Mesenchymal stem cell (in vitro differentiated cells and primary cell): ENCODE measurements around the gene FOXN3.

Source experiments
- DNase-seq: peaks from one replicate; pipeline ENCODE4 v3.0.0-alpha.2; 2013
- H2AFZ ChIP-seq: one replicate; pipeline ENCODE4 v1.6.1; 2013; ENCODE audit warnings: low read depth, mild to moderate bottlenecking, control low read depth, inconsistent platforms, low read length, moderate library complexity
- H2AK5ac ChIP-seq: 2 replicates; pipeline ENCODE4 v1.6.1; 2013; ENCODE audit warnings: low read length, moderate library complexity, mild to moderate bottlenecking, inconsistent platforms; ENCODE audit not compliant: severe bottlenecking
- H2BK120ac ChIP-seq: one replicate; pipeline ENCODE4 v1.6.1; 2013; ENCODE audit warnings: low read depth, mild to moderate bottlenecking, inconsistent platforms, low read length, moderate library complexity
- H2BK12ac ChIP-seq, 2 experiments: one replicate each; pipeline ENCODE4 v1.6.1; 2013; ENCODE audit warnings: inconsistent platforms in 2 of 2, low read length in 2 of 2, mild to moderate bottlenecking in 2 of 2, moderate library complexity in 2 of 2, control low read depth in 1 of 2
- H2BK15ac ChIP-seq: one replicate; pipeline ENCODE4 v1.6.1; 2013; ENCODE audit warnings: mild to moderate bottlenecking, low read depth, inconsistent platforms; ENCODE audit not compliant: poor library complexity, severe bottlenecking
- H2BK5ac ChIP-seq: 2 replicates; pipeline ENCODE4 v1.6.1; 2013; ENCODE audit warnings: low read depth, mild to moderate bottlenecking, low read length, control low read depth, inconsistent platforms; ENCODE audit not compliant: poor library complexity, severe bottlenecking
- H3K14ac ChIP-seq, 2 experiments: one replicate each; pipeline ENCODE4 v1.6.1; 2013; ENCODE audit warnings: inconsistent platforms in 2 of 2, low read length in 2 of 2, control low read depth in 1 of 2, mild to moderate bottlenecking in 1 of 2, moderate library complexity in 1 of 2
- H3K18ac ChIP-seq, 2 experiments: one replicate each; pipeline ENCODE4 v1.6.1; 2013; ENCODE audit warnings: inconsistent platforms in 2 of 2, low read length in 2 of 2, control low read depth in 1 of 2, low read depth in 1 of 2, mild to moderate bottlenecking in 1 of 2
- H3K23ac ChIP-seq, 2 experiments: one replicate each; pipeline ENCODE4 v1.6.1; 2013; ENCODE audit warnings: inconsistent platforms in 2 of 2, low read length in 2 of 2, mild to moderate bottlenecking in 2 of 2, moderate library complexity in 2 of 2, control low read depth in 1 of 2
- H3K27ac ChIP-seq: 2 replicates; pipeline ENCODE4 v1.5.1; 2013; ENCODE audit warnings: mild to moderate bottlenecking, moderate library complexity, low read length, control low read depth, inconsistent platforms; ENCODE audit not compliant: poor library complexity, severe bottlenecking
- H3K27me3 ChIP-seq, 2 experiments: 2 replicates each; pipeline versions ENCODE4 v1.6.1 to v1.7.0; 2013; ENCODE audit warnings: low read length in 2 of 2, mild to moderate bottlenecking in 2 of 2, moderate library complexity in 2 of 2, control low read depth in 1 of 2, inconsistent platforms in 1 of 2; ENCODE audit not compliant: control insufficient read depth in 1 of 2, insufficient read depth in 1 of 2
- H3K36me3 ChIP-seq, 2 experiments: 2 replicates each; pipeline versions ENCODE4 v1.6.1 to v1.7.0; 2013; ENCODE audit warnings: low read length in 2 of 2, control low read depth in 1 of 2, inconsistent platforms in 1 of 2, low read depth in 1 of 2, mild to moderate bottlenecking in 1 of 2; ENCODE audit not compliant: insufficient read depth in 2 of 2, control insufficient read depth in 1 of 2
- H3K4ac ChIP-seq, 2 experiments: one replicate each; pipeline ENCODE4 v1.6.1; 2013; ENCODE audit warnings: inconsistent platforms in 2 of 2, low read length in 2 of 2, mild to moderate bottlenecking in 2 of 2, moderate library complexity in 2 of 2, control low read depth in 1 of 2, low read depth in 1 of 2
- H3K4me1 ChIP-seq: 2 replicates; pipeline ENCODE4 v1.6.1; 2013; ENCODE audit warnings: low read depth, low read length, control low read depth; ENCODE audit not compliant: control insufficient read depth, insufficient read depth
- H3K4me2 ChIP-seq: 2 replicates; pipeline ENCODE4 v1.6.1; 2013; ENCODE audit warnings: low read length, mild to moderate bottlenecking, inconsistent platforms; ENCODE audit not compliant: poor library complexity, severe bottlenecking
- H3K4me3 ChIP-seq, 2 experiments: 2 replicates each; pipeline versions ENCODE4 v1.5.1 to v1.7.0; 2013; ENCODE audit warnings: low read length in 2 of 2, mild to moderate bottlenecking in 2 of 2, control low read depth in 1 of 2, low read depth in 1 of 2; ENCODE audit not compliant: insufficient read depth in 1 of 2
- H3K79me1 ChIP-seq: replicated peaks from 2 replicates; pipeline ENCODE4 v1.6.1; 2013; ENCODE audit warnings: mild to moderate bottlenecking, control low read depth, low read length, inconsistent platforms; ENCODE audit not compliant: poor library complexity, severe bottlenecking
- H3K9ac ChIP-seq: 2 replicates; pipeline ENCODE4 v1.7.0; 2013; ENCODE audit warnings: mild to moderate bottlenecking, low read length, moderate library complexity
- H3K9me3 ChIP-seq: 2 replicates; pipeline ENCODE4 v1.7.0; 2013; ENCODE audit warnings: mild to moderate bottlenecking, low read length; ENCODE audit not compliant: control insufficient read depth
- H4K8ac ChIP-seq: one replicate; pipeline ENCODE4 v1.6.1; 2013; ENCODE audit warnings: inconsistent platforms, mild to moderate bottlenecking, low read length, moderate library complexity
- H4K91ac ChIP-seq: one replicate; pipeline ENCODE4 v1.6.1; 2013; ENCODE audit warnings: mild to moderate bottlenecking, low read length, inconsistent platforms
- WGBS: methylation state at CpG from one replicate; pipeline ENCODE4 v1.1.7; 2013; ENCODE audit warnings: mixed read lengths; 5-methylcytosine and 5-hydroxymethylcytosine counted together

The FOXN3 gene

GRCh38 chr14:89405712-89406111 is 11.3 kb downstream of the FOXN3 start:
- WGBS, result 95% methylated on average over 5 of the region's 5 CpGs
- no peak for DNase-seq
- H3K27me3 ChIP-seq, result no peaks in the 10 kb centered on the region
- H3K27ac ChIP-seq, result no peak overlapping the region
- no peak overlapping the region for H3K23ac ChIP-seq
- no peak overlapping the region for H2AFZ ChIP-seq
- H3K79me1 ChIP-seq, result peaks cover 47% of the 10 kb centered on the region
- H2AK5ac ChIP-seq, result no peak overlapping the region
- no peak overlapping the region for H2BK15ac ChIP-seq
- H3K36me3 ChIP-seq, result peaks cover 3 to 13% of the 10 kb centered on the region in 2 experiments
- no peak overlapping the region for H2BK12ac ChIP-seq
- H3K4me3 ChIP-seq, result no peak overlapping the region
- H4K8ac ChIP-seq, result no peak overlapping the region
- no peak overlapping the region for H3K4ac ChIP-seq
- peaks cover 4% of the 10 kb centered on the region for H3K4me1 ChIP-seq
- no peak overlapping the region for H3K14ac ChIP-seq
- no peak overlapping the region for H4K91ac ChIP-seq
- no peak overlapping the region for H2BK5ac ChIP-seq
- no peak overlapping the region for H3K18ac ChIP-seq
- no peak overlapping the region for H3K4me2 ChIP-seq
- no peak overlapping the region for H3K9ac ChIP-seq
- no peak overlapping the region for H2BK120ac ChIP-seq
- H3K9me3 ChIP-seq, result no peaks in the 10 kb centered on the region

DNA sequence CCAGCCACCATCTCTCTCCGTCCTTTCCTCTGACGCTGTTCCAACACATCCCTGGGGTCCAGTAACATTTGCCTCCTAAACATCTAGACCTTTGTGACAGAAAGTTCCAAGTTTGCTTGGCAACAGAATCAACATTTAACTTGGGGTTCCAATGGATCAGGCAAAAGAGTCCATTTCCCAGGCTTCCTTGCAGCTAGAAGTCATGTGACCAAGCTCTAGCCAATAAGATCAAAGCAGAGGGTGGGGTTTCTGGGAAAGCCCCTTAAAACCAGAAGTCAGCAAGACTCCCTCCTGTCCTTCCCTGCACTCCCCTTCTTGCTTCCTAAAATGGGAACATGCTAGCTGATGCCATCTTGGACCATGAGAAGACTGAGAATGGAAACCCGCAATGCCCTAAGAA is 14.7 kb downstream of the FOXN3 start:
- Histone ChIP-seq H2AFZ (no peak overlapping the region), H3K4ac (no peak overlapping the region), H2BK5ac (no peak overlapping the region), H2BK120ac (no peak overlapping the region), H2BK12ac (no peak overlapping the region), H3K9me3 (no peaks in the 10 kb centered on the region), H3K27me3 (no peaks in the 10 kb centered on the region), H2BK15ac (no peak overlapping the region), H3K4me3 (no peak overlapping the region), H4K91ac (no peak overlapping the region), H3K79me1 (peaks cover 48% of the 10 kb centered on the region), H4K8ac (no peak overlapping the region), H3K9ac (no peak overlapping the region), H3K27ac (no peak overlapping the region), H3K18ac (no peak overlapping the region), H2AK5ac (no peak overlapping the region), H3K4me1 (peaks cover 4% of the 10 kb centered on the region), H3K4me2 (no peak overlapping the region), H3K14ac (no peak overlapping the region), H3K36me3 (peaks cover 3 to 9% of the 10 kb centered on the region in 2 experiments), H3K23ac (no peak overlapping the region)
- WGBS, result 89% methylated on average over 3 of the region's 3 CpGs
- no peak for DNase-seq

DNA sequence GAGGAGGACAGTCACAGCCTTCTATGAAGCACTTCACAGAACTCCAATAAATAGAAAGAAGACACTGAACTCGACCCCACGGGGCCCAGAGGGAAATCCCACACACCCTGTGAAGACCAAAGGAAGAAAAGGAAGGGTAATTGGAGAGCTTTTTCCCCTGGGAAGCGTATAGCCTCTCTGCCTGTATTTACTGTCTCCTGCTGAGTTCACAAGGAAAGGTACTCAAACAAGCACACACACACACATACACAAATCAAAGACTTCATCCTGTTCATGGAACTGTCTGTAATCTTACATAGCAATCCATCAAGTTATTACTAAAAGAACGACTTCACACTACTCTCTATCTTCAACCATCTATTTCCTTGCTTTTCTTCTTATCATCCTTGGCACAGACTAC is 15.3 kb downstream of the FOXN3 start:
- H2BK15ac ChIP-seq, result no peak overlapping the region
- H3K4me3 ChIP-seq, result no peak overlapping the region
- no peak overlapping the region for H4K91ac ChIP-seq
- no peaks in the 10 kb centered on the region for H3K27me3 ChIP-seq
- peaks cover 3 to 9% of the 10 kb centered on the region in 2 experiments for H3K36me3 ChIP-seq
- no peak overlapping the region for H3K23ac ChIP-seq
- no peak overlapping the region for H3K14ac ChIP-seq
- WGBS, result 72% methylated on average over 4 of the region's 4 CpGs
- H2BK5ac ChIP-seq, result no peak overlapping the region
- peaks cover 49% of the 10 kb centered on the region for H3K79me1 ChIP-seq
- H3K9me3 ChIP-seq, result no peaks in the 10 kb centered on the region
- no peak overlapping the region for H2AFZ ChIP-seq
- no peak overlapping the region for H2BK12ac ChIP-seq
- peaks cover 4% of the 10 kb centered on the region for H3K4me1 ChIP-seq
- H3K9ac ChIP-seq, result no peak overlapping the region
- DNase-seq, result no peak
- no peak overlapping the region for H3K18ac ChIP-seq
- H4K8ac ChIP-seq, result no peak overlapping the region
- H2AK5ac ChIP-seq, result no peak overlapping the region
- H3K27ac ChIP-seq, result no peak overlapping the region
- no peak overlapping the region for H3K4ac ChIP-seq
- H3K4me2 ChIP-seq, result no peak overlapping the region
- no peak overlapping the region for H2BK120ac ChIP-seq

- no peak for DNase-seq
- no peak overlapping the region for H3K23ac ChIP-seq
- H2AK5ac ChIP-seq, result no peak overlapping the region
- H3K27ac ChIP-seq, result no peak overlapping the region
- no peak overlapping the region for H3K9ac ChIP-seq
- WGBS, result 99% methylated on average over 5 of the region's 5 CpGs
- no peaks in the 10 kb centered on the region for H3K9me3 ChIP-seq
- no peak overlapping the region for H2BK5ac ChIP-seq
- no peak overlapping the region for H3K4ac ChIP-seq
- H2BK15ac ChIP-seq, result no peak overlapping the region
- no peak overlapping the region for H2BK120ac ChIP-seq
- H3K4me3 ChIP-seq, result no peak overlapping the region
- H3K79me1 ChIP-seq, result peaks cover 51% of the 10 kb centered on the region
- no peak overlapping the region for H4K91ac ChIP-seq
- H4K8ac ChIP-seq, result no peak overlapping the region
- no peak overlapping the region for H2BK12ac ChIP-seq
- no peak overlapping the region for H3K14ac ChIP-seq
- peaks cover 4% of the 10 kb centered on the region for H3K4me1 ChIP-seq
- H3K4me2 ChIP-seq, result no peak overlapping the region
- H3K27me3 ChIP-seq, result no peaks in the 10 kb centered on the region
- H3K18ac ChIP-seq, result no peak overlapping the region
- no peak overlapping the region for H2AFZ ChIP-seq
- H3K36me3 ChIP-seq, result peaks cover 3 to 9% of the 10 kb centered on the region in 2 experiments
These were observed 15.8 kb downstream of the FOXN3 start for GRCh38 chr14:89401241-89401640.
